Activated B cell treated with CpG ODN at 0.5 μM for 24 hours (primary cell): ENCODE data around the gene KIF5C. TPM values are rescaled to one million over a fixed set of nuclear protein-coding genes. Genes with fewer than 3 reads are reported as not detected.

Experiments
- ATAC-seq: fragments of 200-7000 bp; cut with Tn5 transposase; one replicate; pipeline ENCODE4 v1.10.0; 2021; ENCODE audit warnings: low read depth, mild to moderate bottlenecking, moderate library complexity
- CTCF ChIA-PET: fragments of 350-600 bp; sonication (Branson Sonifier 250); formaldehyde crosslinking; loops from one replicate; lab custom pipeline; 2021; ENCODE audit warnings: antibody characterized with exemption; lab: Charles Lee
- POLR2A ChIA-PET: fragments of 350-600 bp; sonication (Branson Sonifier 250); formaldehyde crosslinking; loops from one replicate; lab custom pipeline; 2021; ENCODE audit warnings: antibody characterized with exemption; lab: Charles Lee
- DNase-seq: peaks from one replicate; pipeline ENCODE4 v3.0.0; 2022
- H3K27ac Mint-ChIP-seq: one replicate; pipeline ENCODE4 v1.8.0; 2020; ENCODE audit warnings: mixed read lengths
- H3K27me3 Mint-ChIP-seq: one replicate; pipeline ENCODE4 v1.8.0; 2021; ENCODE audit warnings: mixed read lengths
- H3K36me3 Mint-ChIP-seq: one replicate; pipeline ENCODE4 v1.8.0; 2021; ENCODE audit warnings: low read depth, mixed read lengths
- H3K4me1 Mint-ChIP-seq: one replicate; pipeline ENCODE4 v1.8.0; 2021; ENCODE audit warnings: mixed read lengths
- H3K4me3 Mint-ChIP-seq: one replicate; pipeline ENCODE4 v1.8.0; 2020; ENCODE audit warnings: mild to moderate bottlenecking, mixed read lengths
- H3K9me3 Mint-ChIP-seq: one replicate; pipeline ENCODE4 v1.8.0; 2020; ENCODE audit warnings: mixed read lengths
- intact Hi-C: fragments of 100-400 bp; cut with micrococcal nuclease; formaldehyde crosslinking; loops from one replicate; pipeline ENCODE4 v1.15.1; 2024
- total RNA-seq: library from RNA; stranded (reverse); gene quantifications from 2 replicates; pipeline ENCODE4 v1.2.3, GENCODE V29; 2022
- TF ChIP-seq, protein P1 (sequence below): fragments of 200-600 bp; IDR thresholded peaks from one replicate; pipeline ENCODE4 v1.8.0; 2022; ENCODE audit warnings: antibody characterized with exemption, mild to moderate bottlenecking

Gene KIF5C
- total RNA-seq, 1 donor from 2014 or later, result 2.6 TPM

DNA sequence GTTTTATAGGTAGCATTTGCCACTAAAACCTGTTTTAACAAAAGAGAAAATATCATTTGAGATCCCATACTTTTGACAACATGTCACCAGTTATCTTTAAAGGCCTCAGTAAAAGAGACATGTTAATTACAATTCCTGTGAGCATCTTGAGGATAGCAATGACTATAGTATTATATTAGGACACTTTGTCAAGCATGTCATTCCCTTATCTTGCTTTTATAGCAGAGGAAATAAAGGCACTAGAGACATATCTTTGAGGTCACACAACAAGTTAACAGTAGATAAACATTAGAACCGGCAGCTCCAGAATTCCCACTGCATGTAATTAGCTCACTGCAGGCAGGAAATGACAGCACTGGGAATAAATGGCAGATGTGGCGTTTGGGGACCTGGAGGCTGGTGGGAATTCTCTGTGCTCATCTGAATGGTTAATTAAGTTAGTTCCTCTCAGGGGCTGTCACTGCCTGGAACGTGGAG lies 189.4 kb downstream of the KIF5C start:
- ATAC-seq (no peak), DNase-seq (no peak)
- H3K4me3 Mint-ChIP-seq, result no peak overlapping the region
- ChIA-PET POLR2A (no interaction called here), CTCF (no interaction called here)
- no peaks in the 10 kb centered on the region for H3K36me3 Mint-ChIP-seq
- intact Hi-C loops, result no loop called here
- H3K4me1 Mint-ChIP-seq, result no peaks in the 10 kb centered on the region
- TF ChIP-seq, protein P1, sequence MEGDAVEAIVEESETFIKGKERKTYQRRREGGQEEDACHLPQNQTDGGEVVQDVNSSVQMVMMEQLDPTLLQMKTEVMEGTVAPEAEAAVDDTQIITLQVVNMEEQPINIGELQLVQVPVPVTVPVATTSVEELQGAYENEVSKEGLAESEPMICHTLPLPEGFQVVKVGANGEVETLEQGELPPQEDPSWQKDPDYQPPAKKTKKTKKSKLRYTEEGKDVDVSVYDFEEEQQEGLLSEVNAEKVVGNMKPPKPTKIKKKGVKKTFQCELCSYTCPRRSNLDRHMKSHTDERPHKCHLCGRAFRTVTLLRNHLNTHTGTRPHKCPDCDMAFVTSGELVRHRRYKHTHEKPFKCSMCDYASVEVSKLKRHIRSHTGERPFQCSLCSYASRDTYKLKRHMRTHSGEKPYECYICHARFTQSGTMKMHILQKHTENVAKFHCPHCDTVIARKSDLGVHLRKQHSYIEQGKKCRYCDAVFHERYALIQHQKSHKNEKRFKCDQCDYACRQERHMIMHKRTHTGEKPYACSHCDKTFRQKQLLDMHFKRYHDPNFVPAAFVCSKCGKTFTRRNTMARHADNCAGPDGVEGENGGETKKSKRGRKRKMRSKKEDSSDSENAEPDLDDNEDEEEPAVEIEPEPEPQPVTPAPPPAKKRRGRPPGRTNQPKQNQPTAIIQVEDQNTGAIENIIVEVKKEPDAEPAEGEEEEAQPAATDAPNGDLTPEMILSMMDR, result no peak
- peaks cover 5% of the 10 kb centered on the region for H3K9me3 Mint-ChIP-seq
- H3K27ac Mint-ChIP-seq, result no peak overlapping the region
- no peaks in the 10 kb centered on the region for H3K27me3 Mint-ChIP-seq

DNA sequence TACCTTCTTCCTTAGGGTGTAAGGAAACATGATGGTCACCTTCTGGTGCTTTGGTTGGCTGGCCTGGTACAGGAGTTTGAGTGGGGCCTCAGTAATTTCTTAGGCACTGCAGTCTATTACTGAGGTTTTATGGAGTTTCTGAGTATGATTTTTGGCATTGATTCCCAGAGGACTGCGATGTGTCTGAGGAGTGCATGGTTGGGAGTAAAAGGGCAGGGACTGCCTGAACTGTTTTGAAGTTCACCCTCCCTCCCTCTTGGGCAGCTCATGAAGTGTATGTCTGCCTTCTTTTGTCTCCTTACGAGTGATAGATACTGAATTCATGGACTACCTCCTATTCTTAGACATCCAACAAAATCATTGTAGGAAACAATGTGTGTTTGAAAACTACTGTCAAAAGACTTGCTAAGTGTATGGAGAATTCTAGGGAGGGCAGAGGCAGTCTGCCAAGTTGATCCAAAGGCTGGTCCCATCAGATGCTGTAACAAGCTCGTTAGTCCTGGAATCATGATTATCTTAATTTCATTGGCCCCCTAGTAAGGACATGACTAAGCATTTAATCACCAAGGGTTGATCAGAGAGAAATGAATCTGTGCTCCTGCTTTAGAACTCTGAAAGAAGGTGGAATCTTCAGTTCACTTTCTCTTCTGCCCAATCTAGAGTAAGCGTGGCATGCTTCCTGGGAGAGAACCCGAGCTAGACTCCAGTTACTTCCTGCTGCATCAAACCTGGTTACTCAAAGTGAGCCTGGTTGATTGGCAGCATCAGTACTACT lies 190.0 kb downstream of the KIF5C start:
- H3K36me3 Mint-ChIP-seq, result no peaks in the 10 kb centered on the region
- POLR2A ChIA-PET, result interaction anchor here (0.6 kb wide), 1 partner anchor 43 kb away, joined by 9 read pairs; no protein-coding TSS in a partner anchor
- no peak for DNase-seq
- no peak overlapping the region for H3K4me3 Mint-ChIP-seq
- CTCF ChIA-PET, result no interaction called here
- H3K9me3 Mint-ChIP-seq, result peaks cover 5% of the 10 kb centered on the region
- no peak overlapping the region for H3K27ac Mint-ChIP-seq
- ATAC-seq, result no peak
- TF ChIP-seq, protein P1, result no peak
- H3K27me3 Mint-ChIP-seq, result no peaks in the 10 kb centered on the region
- intact Hi-C loops, result no loop called here
- H3K4me1 Mint-ChIP-seq, result no peaks in the 10 kb centered on the region

DNA sequence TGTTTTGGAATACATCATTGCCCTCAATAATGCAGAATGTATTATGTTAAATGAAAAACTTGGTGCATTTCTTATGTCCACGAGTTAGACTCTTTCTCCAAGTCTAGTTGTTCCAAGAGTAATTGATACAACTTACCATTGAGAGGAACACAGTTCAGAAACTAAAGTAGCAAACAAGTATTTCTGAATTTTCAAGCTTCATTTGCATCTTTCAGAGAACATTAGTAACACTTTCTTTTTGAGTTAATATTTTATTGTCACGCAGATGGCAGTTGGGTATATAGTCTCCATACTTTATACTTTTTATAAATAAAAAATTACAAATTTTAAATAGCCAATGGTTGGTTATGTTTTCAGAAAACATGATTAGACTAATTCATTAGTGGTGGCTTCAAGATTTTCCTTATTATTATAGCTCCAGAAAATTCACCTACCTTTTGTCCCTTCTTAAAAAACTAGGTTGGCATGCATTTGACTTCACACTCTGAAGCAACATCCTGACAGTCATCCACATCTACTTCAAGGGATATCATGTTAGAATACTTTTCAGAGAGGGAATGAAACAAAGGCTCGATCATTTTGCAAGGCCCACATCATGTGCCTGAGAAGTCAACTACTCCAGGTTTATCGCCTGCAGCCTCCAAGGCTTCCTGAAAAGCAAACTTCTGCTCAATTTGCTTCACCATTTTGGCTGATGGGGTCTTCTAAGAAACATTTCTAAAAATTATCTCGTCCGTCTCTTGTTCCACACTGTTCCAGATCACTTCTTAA lies 193.4 kb downstream of the KIF5C start:
- Mint-ChIP-seq H3K4me1 (no peaks in the 10 kb centered on the region), H3K9me3 (peaks cover 5% of the 10 kb centered on the region), H3K4me3 (no peak overlapping the region), H3K36me3 (no peaks in the 10 kb centered on the region), H3K27me3 (peaks cover 6% of the 10 kb centered on the region), H3K27ac (no peak overlapping the region)
- DNase-seq, result no peak
- intact Hi-C loops, result no loop called here
- no peak for ATAC-seq
- ChIA-PET POLR2A (no interaction called here), CTCF (no interaction called here)
- TF ChIP-seq, protein P1, result no peak

DNA sequence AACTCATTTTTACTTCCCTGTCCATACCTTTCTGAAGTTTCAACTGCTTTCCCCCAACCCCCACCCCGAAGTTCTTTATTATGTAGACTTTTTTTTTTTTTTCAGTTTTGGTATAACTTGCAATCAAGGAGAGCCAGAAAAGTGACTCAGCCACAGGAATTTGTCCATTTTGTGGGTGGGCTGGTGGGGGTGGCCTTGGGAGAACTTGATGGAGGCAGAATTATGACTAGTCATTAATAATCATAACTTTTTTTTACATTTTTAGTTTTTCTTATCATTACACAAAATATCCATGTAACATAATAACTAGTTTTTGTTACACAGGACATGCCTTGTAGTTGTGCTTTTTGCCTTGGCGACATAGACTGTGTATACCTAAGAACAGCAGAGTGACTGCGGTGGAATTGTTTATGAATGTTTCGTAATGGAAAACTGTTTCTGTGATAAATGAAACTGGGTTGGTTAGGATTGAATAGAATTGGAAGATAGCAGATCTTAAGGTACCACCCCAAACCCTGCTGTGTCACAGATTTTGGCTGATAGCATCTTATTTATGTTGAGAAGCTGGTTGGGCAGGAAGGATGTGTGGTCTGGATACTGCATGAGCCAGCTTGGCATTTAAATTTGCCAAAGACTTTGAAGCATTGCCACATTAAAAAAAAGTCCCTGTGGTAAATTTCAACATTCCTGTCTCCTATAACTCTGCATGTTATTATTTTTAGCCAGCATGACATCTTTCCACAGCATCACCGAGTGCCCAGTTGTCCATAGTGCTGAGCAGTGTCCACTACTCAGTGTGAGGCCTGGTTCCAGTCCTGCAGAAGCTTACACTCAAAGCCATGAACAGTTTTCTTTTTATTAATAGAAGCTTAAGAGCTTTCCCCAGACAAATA lies 194.2 kb downstream of the KIF5C start:
- ATAC-seq, result no peak
- intact Hi-C loops, result no loop called here
- Mint-ChIP-seq H3K27me3 (peaks cover 8% of the 10 kb centered on the region), H3K4me1 (no peaks in the 10 kb centered on the region), H3K4me3 (no peak overlapping the region), H3K36me3 (no peaks in the 10 kb centered on the region), H3K27ac (no peak overlapping the region), H3K9me3 (peaks cover 5% of the 10 kb centered on the region)
- CTCF ChIA-PET, result no interaction called here
- TF ChIP-seq, protein P1, result no peak
- POLR2A ChIA-PET, result no interaction called here
- no peak for DNase-seq
